GM18867 (cell line): Measurements from ENCODE around the gene PHACTR4.
"Not testable (repeated sequence)": the region's sequence is repeated elsewhere in the genome, so short reads cannot be mapped to it uniquely, and the experiment has no call there.

ENCODE experiments used
- ATAC-seq: cut with Tn5 transposase; IDR thresholded peaks from one replicate; pipeline ENCODE4 v1.9.1; 2021; ENCODE audit warnings: mild to moderate bottlenecking, moderate library complexity; ENCODE audit not compliant: unreplicated experiment

The PHACTR4 gene

DNA sequence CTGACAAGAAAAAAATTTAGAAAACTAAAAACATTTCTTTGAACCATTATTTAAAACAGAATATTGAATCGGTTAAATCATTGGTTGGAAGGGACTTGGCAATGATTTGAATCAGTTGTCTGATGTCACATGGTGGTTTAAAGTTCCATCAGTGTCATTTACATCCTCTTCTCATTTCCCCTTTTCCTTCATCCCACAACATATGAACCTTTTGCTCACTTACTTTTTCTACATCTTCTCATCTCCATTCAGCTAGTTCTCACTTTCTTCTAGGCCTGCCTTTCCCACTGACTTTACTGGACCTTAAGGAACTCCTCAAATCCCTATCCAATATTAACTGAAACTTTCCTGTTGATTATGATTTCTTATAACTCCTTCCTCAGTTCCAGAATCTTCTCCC lies 58.5 kb downstream of the PHACTR4 start:
- ATAC-seq = no peak

DNA sequence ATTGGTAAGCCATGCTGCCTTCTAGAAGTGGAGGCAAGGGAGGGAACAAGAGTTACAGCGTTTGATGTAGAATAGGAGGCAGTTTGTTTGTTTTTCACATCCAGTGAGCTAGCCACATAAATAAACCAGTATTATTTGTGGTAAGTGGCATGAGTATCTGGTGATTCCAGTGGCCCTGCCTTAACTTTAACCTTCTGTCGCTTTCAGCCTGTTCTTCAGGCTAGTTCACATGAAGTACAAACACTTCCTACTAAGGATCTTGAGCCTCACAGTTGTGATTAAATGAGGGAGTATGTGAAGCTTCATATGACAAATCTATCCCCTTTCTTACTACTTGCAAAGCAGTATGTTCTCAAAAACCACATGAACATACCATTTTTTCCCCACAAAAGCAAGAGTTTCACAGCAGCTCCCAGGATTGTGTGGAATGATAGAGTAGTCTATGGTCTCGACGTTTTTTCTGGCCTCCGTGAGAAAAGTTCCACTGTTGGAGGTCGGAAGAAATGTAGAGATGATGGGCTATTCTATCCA lies 59.5 kb downstream of the PHACTR4 start:
- no peak for ATAC-seq

DNA sequence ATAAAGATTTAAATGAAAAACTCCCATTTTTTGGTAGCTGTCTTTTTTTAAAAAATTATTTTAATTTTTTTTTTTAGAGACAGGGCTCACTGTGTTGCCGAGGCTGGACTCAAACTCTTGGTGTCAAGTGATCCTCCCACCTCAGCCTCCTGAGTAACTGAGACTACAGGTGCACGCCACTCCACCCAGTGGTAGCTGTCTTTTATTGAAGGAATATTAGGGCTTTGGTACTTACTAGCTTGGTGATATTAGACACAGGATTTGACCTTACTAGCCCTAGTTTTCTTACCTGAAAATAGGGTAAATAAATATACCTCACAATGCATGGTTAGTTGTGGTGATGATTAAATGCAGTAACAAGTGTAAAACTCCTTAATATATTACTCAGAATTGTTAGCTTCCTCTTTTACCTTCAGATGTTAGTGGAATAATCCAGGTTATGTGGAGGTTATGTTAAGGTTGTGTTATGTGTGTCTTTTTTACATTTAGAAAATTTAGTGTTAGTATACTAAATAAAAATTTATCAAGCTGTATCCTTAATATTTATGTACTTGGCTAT lies 66.8 kb downstream of the PHACTR4 start:
- no peak for ATAC-seq

DNA sequence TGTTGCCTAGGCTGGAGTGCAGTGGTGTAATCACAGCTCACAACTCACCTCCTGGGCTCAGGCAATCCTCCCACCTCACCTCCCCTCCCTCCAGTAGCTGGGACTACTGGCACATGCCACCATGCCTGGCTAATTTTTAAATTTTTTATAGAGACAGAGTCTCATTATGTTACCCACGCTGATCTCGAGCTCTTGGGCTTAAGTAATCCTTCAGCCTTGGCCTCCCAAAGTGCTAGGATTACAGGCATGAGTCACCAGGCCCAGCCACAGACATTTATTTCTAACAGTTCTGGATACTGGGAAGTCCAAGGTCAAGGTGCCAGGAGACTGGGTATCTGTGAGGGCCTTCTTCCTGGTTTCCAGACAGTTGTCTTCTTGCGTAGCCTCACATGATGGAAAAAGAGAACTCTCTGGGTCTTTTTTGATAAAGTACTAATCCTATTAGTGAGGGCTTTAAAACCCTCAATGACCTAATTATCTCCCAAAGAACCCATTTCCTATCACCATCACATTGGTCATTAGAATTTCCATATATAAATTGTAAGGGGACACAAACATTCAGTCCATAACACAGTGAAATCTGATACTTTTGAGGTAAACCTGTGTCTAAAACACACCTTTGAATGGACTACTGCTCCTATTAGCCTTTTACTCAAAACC lies 67.9 kb downstream of the PHACTR4 start:
- no peak for ATAC-seq

DNA sequence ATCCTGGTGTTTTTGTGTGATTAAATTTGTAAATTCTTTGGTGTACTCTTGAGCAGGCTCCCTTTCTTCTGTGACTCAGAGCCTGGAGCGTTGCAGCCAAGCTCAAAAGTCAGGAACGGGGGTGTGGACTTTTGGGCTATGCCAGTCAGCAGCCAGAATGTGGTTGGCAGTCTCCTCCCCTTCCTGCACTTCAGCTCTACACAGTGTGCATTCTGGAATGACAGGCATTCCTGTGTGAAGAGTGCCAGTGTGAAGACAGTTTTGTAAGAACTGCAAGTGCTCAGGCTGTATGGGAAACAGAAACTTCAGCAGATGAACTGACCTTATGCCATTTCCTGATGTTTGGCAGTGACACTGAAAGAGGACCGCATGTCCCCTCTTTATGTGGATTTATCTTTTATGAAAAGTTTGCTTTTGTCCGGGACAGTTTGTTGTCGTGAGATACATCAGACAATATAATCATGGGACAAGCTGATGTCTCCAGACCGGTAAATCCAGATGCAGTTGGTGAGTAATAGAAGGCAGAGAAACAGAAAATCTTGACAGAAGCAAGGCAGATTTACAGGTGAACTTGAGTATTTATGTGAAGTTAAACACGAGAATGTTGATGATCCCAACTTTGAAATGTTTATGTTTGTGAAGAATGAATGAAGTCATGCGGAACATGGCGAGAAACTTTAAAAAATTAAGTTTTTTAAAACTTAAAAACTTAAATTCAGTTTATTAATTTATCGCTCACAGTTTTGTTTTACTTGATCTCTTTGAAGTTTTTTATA lies 68.6 kb downstream of the PHACTR4 start:
- ATAC-seq = no peak

DNA sequence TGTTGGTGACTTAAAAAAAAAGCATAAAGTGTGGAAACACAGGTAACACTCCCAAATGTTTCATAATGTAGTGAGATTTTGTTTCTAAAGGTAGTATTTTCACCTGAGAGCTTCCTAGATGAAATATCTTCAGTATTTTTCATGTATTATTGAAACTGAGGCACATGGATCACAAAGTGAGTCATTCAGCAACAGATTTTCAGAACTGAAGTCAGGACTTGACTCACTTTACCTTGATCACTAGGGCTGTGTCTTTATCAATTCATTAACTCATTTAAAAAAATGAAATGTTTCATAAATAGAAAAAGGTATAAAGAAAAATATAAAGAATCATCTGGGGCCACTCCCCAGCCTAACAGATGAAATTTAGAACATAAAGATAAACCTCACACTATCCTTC lies 69.8 kb downstream of the PHACTR4 start:
- no peak for ATAC-seq

DNA sequence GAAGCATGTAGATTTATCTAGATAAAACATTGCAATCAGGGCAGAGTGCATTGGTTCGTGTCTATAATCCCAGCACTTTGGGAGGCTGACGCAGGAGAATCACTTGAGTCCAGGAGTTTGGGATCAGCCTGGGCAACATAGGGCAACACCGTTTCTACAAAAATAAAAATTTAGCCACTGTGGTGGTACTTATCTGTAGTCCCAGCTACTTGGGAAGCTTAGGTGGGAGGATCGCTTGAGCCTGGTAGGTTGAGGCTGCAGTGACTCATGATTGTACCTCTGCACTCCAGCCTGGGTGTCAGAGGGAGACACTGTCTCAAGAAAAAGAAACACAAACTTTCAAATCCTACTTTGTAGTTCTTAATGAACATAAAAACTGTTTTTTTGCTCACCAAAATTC lies 72.1 kb downstream of the PHACTR4 start:
- no peak for ATAC-seq

DNA sequence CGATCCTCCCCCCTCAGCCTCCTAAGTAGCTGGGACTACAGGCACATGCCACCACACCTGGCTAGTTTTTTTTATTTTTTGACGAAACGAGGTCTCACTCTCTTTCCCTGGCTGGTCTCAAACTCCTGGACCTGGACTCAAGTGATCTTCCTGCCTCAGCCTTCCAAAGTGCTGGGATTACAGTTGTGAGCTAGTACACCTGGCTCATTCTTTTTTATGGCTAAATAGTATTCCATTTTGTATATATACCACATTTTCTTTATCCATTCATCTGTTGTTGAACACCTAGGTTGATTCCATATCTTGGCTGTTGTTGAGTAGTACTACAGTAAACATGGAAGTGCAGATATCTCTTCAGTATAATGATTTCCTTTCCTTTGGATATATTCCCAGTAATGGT lies 74.0 kb downstream of the PHACTR4 start:
- no peak for ATAC-seq

DNA sequence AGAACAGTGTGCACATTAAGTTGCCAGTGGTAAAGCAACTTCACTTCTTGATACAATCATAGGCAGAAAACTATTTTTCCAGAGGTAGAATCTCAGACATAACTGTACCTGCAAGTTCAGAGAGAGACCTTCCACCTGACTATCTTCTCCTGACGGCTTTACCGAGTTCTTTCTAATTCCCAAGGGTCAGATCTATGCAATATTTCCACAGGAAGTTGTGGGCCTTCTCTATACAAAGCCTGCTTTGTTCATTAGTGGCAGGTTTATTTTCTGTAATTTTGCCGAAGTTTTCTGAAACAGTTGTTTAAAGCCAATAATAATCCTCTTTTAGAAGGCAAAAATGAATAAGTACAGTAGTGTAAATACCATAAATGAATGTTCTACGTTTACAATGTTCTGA lies 78.1 kb downstream of the PHACTR4 start:
- ATAC-seq = no peak

DNA sequence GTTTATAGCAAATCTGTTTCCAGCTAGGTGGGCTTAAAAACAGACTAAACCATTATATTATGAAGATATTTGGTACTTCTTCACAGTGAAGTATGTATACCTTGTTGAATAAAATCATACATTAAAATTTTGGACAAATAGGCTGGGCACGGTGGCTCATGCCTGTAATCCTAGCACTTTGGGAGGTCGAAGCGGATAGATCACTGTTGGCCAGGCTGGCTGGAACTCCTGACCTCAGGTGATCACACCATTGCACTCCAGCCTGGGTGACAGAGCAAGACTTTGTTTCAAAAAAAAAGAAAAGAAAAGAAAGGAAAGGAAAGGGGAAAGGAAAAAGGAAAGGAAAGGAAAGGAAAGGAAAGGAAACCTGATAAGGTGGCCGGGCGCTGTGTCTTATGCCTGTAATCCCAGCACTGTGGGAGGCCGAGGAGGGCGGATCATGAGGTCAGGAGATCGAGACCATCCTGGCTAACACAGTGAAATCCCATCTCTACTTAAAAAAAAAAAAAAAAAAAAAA lies 78.6 kb downstream of the PHACTR4 start:
- ATAC-seq = not testable (repeated sequence)

DNA sequence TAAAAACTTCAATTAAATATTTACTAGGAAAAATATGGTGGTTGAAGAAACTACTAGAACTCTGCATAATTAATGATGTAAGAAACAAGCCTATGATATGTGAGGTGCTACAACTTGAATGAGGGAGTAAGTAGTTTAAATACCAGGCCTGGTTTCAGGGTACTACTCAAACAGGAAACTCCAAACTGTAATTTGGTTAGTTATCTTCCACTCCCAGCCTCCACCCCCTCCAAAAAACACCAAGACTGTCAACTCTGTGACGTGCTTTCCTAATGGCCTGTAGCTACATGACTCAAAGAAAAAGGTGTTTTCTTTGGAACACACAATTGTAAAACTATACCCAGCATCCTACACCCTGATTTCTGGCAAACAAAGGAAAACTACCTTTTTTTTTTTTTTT lies 80.4 kb downstream of the PHACTR4 start:
- no peak for ATAC-seq

DNA sequence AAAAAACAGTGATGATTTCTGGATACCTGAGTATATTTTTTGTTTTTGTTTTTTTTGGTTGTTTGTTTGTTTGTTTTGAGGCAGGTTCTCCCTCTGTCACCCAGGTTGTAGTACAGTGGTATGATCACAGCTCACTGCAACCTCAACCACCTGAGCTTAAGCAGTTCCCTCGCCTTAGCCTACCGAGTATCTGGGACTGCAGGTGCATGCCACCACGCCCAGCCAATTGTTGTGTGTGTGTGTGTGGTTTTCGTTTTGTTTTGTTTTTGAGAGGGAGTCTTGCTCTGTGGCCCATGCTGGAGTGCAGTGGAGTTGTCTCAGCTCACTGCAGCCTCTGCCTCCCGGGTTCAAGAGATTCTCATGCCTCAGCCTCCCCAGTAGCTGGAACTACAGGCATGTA lies 81.0 kb downstream of the PHACTR4 start:
- no peak for ATAC-seq

DNA sequence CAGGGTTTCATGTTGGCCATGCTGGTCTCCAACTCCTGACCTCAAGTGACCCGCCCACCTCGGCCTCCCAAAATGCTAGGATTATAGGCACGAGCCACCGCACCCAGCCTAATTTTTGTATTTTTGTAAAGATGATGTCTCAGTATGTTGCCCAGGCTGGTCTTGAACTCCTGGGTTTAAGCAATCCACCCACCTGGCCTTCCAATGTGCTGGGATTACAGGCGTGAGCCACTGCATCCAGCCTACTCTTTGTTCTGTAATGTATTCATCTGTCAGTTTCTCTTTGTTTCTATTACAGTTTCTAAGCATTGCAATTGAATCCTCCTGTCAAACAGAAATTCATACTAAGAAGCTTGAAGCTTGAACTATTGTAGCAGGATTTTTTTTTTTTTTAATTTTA lies 81.5 kb downstream of the PHACTR4 start:
- ATAC-seq = no peak

DNA sequence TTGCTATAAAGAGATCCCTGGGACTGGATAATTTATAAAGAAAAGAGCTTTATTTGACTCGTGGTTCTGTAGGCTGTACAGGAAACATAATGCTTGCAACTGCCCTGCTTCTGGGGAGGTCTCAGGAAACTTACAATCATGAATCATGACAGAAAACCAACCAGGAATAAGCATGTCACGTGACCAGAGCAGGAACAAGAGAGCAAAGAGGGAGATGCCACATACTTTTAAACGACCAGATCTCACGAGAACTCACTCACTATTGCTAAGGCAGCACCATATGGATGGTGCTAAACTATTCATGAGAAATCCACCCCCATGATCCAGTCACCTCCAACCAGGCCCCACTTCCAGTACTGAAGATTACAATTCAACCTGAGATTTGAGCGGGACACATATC lies 86.5 kb downstream of the PHACTR4 start:
- ATAC-seq = no peak

DNA sequence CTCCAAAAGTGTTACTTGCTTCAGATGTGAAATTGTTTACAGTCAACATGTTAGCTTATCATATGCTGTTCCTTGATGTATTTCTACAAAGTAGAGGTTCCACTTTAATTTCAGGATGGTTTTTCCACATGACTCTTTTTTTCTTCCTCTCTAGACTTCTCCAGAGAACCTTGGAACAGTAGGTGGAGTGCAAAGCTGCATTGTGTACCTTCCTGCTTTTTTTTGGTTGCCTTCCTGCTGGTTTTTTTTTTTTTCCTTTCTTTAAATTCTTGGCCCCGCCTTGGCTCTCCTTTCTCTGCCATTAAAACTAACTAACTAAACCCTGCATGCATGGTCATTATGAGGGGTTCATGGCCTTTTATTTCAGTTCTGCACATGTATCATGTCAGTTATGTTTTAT lies 88.1 kb downstream of the PHACTR4 start:
- ATAC-seq = no peak

DNA sequence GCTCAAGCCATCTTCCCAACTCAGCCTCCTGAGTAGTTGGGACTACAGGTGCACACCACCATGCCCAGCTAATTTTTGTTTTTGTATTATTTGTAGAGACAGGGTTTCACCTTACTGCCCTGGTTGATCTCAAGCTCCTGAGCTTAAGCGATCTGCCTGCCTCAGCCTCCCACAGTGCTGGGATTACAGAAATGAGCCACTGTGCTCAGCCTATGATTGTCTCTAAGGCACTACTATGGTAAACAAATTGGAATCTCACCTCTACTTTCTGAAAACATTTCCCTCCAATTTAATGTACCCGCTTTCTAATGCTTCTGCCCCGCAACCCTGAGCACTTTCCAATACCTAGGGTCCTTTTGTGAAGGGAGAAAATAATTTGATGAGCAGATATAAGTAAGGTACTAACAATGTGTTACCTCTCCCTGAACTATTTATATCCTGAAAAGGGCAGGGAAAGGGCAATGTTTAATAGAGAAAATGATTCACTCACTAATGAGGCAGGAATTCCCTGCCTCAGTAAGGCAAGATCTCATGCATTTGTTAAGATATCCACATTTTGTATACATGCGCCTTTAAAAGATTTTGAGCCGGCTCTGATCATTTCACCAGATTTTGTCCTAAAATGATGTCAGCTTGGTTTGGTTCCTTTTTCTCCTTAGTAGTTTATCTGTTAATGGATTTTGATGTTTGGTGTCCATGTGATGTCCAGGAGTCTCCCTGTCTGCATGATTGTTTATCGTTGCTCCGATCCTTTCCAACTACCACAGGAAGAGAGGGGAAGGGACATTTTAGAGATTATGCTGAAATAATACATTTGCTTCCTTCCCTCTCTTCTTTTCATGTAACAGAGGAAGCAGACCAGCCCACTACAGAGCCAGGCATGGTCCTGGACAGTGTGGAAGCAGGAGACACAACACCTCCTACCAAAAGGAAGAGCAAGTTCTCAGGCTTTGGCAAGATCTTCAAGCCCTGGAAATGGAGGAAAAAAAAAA lies 89.0 kb downstream of the PHACTR4 start:
- no peak for ATAC-seq

DNA sequence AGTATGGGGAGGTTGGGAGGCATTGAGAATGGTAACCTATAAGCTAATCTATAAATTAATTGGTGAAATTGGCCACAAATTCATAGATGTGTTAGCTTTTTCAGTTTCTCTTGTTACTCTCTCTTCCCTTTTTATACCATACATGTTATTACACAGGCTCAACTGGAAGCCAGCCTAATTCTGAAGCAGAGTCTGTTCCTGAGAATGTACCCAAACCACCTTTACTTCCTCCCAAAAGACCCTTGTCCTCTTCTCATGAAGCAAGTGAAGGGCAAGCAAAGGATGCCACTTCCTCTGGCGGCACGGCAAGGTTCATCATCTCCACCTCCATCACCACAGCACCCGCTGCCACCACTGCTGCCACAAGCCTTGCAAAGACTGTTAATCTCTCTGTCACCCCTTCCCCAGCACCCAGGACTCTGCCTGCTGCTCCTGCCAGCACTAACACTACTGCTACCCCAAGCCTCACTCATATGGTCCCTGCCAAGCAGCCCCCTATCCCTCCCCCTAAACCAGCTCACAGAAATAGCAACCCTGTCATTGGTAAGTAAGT lies 96.8 kb downstream of the PHACTR4 start:
- no peak for ATAC-seq

DNA sequence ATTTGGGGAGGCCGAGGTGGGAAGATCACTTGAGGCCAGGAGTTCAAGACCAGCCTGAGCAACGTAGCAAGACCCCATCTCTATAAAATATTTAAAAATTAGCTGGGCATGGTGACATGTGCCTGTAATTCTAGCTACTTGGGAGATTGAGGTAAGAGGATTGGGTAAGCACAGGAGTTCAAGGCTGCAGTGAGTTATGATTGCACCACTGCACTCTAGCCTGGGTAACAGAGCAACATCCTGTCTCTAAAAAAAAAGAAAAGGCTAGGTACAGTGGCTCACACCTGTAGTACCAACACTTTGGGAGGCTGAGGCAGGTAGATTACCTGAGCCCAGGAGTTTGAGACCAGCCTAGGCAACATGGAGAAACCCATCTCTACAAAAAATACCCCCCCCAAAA lies 100.6 kb downstream of the PHACTR4 start:
- no peak for ATAC-seq

DNA sequence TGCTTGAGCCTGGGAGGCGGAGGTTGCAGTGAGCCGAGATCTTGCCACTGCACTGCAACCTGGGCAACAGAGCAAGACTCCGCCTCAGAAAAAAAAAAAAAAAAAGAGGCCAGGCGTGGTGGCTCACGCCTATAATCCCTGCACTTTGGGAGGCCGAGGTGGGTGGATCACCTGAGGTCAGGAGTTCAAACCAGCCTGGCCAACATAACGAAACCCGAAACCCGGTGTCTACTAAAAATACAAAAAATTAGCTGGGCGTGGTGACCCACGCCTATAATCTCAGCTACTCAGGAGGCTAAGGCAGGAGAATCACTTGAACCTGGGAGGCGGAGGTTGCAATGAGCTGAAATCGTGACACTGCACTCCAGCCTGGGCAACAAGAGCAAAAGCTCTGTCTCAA lies 110.0 kb downstream of the PHACTR4 start:
- not testable (repeated sequence) for ATAC-seq

DNA sequence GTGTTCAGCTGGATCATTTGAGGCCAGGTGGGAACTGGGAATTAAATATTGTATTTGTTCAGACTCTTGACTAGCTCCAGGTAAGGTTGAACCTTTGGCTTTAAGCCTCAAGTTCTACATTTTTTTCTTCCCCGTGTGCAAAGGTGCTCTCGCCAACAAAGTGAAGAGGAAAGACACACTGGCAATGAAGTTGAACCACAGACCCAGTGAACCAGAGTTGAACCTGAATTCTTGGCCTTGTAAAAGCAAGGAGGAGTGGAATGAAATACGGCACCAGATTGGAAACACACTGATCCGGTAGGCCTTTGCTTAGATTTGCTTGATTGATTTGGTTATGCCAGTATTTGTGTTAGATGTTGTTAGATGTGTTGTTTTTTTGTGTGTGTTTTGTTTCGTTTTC lies 110.8 kb downstream of the PHACTR4 start:
- ATAC-seq = no peak
